BJ (cell line): ENCODE data around the gene EZR. TPM values are rescaled to one million over a fixed set of nuclear protein-coding genes. Genes with fewer than 3 reads are reported as not detected.

Experiments
- CTCF ChIA-PET: fragments of 350-600 bp; formaldehyde crosslinking; extraction: SDS; loops from one replicate; lab custom pipeline; 2021; ENCODE audit warnings: antibody characterized with exemption, inconsistent platforms; lab: Yijun Ruan, JAX
- POLR2A ChIA-PET: fragments of 300-600 bp; sonication (Branson Sonifier 250); formaldehyde crosslinking; extraction: SDS; loops from one replicate; lab custom pipeline; 2021; ENCODE audit warnings: antibody characterized with exemption; lab: Charles Lee
- DNase-seq: peaks from one replicate; pipeline ENCODE4 v3.0.0-alpha.2; 2011; ENCODE audit warnings: low read depth
- H3K27me3 ChIP-seq: 2 replicates; pipeline ENCODE4 v1.6.0; 2011; ENCODE audit warnings: low read length; ENCODE audit not compliant: control insufficient read depth, insufficient read depth
- H3K36me3 ChIP-seq: 2 replicates; pipeline ENCODE4 v1.5.1; 2011; ENCODE audit warnings: low read length; ENCODE audit not compliant: control insufficient read depth, insufficient read depth
- H3K4me3 ChIP-seq: 2 replicates; pipeline ENCODE4 v1.5.1; 2011; ENCODE audit warnings: low read depth, mild to moderate bottlenecking, control low read depth, low read length
- polyA plus RNA-seq: library from polyadenylated mRNA; depleted of rRNA; stranded (reverse); fragments of >200 nt; gene quantifications from 2 replicates; pipeline ENCODE4 v1.2.3, GENCODE V29; 2011
- TF ChIP-seq, protein P1 (sequence below): IDR thresholded peaks from 2 replicates; pipeline ENCODE4 v1.5.1; 2011; ENCODE audit warnings: low read depth, mild to moderate bottlenecking, control low read depth, inconsistent platforms, low read length, moderate library complexity; ENCODE audit not compliant: insufficient read depth

Gene EZR
- polyA plus RNA-seq, 1 experiment = 117 TPM

DNA sequence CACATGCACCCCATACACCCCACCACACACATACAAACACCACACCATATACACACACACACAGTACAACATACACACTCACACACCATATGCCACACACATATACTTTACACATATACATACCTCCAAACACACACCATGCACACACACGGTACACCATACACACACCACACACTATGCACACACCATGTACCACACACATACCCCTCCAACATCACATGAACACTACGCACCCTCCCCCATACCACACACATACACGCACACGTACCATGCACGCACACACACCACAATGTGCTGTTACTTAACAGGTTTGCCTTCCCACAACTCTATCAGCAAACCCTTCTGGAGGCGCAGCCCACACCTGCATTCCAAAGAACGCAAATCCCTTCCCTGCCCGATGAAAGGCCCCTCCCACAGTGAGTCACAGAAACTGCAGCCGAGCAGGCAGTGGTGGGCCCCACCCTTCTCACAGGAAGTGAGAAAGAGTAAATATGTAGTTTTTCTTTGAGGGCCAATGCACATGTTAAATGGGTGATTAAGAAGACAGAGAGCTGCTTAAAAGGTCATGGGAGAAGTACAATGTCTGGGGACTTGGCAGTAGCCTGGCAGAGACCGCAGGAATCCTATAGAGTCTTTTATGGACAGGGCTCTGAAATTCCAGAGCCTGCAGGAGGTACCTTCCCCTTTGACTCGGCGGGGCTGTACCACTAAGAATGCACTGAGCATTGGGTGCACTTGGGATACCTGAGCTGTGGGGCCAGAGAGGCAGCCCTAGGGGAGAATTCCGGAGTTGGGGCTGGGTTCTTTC is 34.1 kb upstream of the EZR start:
- CTCF ChIA-PET = interaction anchor here (0.7 to 0.9 kb wide), 2 partner anchors 10 to 12 kb away, joined by 3 read pairs; no protein-coding TSS in a partner anchor
- Histone ChIP-seq H3K4me3 (no peak overlapping the region), H3K27me3 (no peaks in the 10 kb centered on the region), H3K36me3 (no peaks in the 10 kb centered on the region)
- TF ChIP-seq, protein P1, sequence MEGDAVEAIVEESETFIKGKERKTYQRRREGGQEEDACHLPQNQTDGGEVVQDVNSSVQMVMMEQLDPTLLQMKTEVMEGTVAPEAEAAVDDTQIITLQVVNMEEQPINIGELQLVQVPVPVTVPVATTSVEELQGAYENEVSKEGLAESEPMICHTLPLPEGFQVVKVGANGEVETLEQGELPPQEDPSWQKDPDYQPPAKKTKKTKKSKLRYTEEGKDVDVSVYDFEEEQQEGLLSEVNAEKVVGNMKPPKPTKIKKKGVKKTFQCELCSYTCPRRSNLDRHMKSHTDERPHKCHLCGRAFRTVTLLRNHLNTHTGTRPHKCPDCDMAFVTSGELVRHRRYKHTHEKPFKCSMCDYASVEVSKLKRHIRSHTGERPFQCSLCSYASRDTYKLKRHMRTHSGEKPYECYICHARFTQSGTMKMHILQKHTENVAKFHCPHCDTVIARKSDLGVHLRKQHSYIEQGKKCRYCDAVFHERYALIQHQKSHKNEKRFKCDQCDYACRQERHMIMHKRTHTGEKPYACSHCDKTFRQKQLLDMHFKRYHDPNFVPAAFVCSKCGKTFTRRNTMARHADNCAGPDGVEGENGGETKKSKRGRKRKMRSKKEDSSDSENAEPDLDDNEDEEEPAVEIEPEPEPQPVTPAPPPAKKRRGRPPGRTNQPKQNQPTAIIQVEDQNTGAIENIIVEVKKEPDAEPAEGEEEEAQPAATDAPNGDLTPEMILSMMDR = no peak
- peak; percentile 49 for DNase-seq
- POLR2A ChIA-PET = no interaction called here

DNA sequence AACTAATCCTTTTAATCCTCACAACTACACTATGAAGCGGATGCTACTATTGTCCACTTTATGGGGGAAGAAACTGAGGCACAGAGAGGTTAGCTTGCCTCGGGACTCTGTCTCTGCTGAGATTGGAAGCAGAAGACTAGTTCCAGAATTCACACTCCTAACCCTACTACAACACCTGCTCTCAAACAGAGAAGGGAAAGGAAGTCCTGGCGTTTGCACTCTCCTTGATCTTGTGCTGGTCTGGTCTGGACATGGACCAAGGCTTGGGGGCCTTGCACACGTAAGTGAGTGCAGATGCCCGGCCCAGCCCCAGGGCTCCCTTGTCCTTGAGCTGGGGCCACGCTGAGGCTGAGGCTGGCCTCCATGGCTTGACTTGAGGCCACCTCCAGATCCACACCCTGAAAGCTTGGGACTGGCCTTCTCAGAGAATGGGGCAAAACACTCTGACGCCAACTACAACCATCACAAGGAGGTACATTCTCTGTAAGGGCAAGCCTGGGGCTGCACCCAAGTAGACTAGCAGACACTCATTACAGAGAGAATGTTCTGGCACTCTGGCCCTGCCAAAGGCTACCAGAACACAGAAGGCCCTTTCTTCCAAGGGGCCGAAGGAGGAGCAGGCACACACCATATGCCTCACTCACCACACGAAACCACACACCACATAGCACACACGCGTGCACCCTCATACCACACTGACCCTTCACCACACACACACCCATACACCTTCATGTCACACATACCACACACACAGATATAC is 33.3 kb upstream of the EZR start:
- DNase-seq = no peak
- Histone ChIP-seq H3K4me3 (no peak overlapping the region), H3K27me3 (no peaks in the 10 kb centered on the region), H3K36me3 (no peaks in the 10 kb centered on the region)
- CTCF ChIA-PET = interaction anchor here (0.9 to 1.7 kb wide), 3 partner anchors 9 to 18 kb away, joined by 3 to 5 read pairs (median 4); no protein-coding TSS in a partner anchor
- TF ChIP-seq, protein P1 = no peak
- POLR2A ChIA-PET = no interaction called here

DNA sequence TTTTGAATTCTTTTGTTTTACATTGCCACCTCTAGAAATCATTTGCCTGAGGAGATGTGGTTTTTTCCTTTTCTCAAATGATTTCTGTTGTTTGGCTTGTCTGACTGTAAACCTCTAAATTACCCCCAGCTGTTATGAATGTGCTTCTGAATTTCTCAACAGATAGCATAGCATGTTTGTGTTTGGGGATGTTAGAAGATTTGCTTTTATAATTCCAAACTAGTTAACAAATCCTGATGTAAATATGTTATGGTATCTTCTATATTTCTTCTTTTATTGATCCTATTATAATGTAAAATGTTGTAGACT is 31.6 kb upstream of the EZR start:
- no peak for DNase-seq
- POLR2A ChIA-PET = no interaction called here
- Histone ChIP-seq H3K27me3 (no peaks in the 10 kb centered on the region), H3K4me3 (no peak overlapping the region), H3K36me3 (no peaks in the 10 kb centered on the region)
- TF ChIP-seq, protein P1 = no peak
- CTCF ChIA-PET = no interaction called here

DNA sequence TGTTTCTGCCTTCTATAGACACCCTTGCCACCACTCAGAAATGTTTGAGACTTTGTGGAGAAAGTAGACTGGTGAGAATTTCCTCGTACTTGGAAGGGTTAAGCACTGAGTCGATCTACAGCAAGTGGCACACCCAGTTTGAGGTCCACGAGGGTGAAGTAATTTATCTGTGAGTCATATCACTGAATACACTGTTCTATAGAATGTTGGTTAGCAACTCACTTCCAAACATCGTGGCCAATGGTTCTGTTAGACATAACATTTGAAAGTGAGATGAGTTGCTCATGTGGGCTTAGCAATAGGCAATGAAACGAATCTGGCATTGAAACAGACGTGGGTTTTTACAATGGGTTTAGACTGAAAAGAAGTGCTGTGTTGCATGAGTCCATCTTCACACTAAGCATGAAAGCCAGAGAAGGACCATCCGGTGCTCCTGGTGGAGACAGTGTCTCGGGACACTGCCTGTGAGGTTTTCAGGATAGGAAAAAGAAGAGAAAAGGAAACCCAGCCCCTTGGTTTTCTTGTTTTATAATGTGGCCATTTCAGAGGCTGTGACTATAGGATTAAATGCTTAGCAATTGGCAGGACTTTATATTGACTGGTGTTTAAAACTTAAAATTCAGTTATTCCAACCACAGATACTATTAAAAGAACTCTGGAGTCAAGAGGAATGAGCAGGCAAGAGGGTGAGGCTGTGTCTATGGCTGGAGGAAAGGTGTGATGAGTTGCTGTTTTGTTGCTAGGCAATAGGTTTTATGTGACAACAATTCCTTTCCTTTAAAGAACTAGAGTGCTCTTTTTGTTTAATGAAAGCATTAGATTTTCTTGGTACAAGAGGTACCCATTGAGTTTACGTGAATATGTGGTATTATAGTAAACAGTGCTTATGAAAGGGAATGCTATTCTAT is 31.0 kb upstream of the EZR start:
- H3K36me3 ChIP-seq = no peaks in the 10 kb centered on the region
- DNase-seq = peak; percentile 70
- CTCF ChIA-PET = no interaction called here
- POLR2A ChIA-PET = no interaction called here
- no peaks in the 10 kb centered on the region for H3K27me3 ChIP-seq
- TF ChIP-seq, protein P1 = no peak
- no peak overlapping the region for H3K4me3 ChIP-seq
